Lower leg skin (tissue), 3 donors: ENCODE measurements around the gene NLE1.

Experiments used
- POLR2A ChIP-seq, 2 donors: fragments of 450-650 bp; IDR thresholded peaks; one replicate each; pipeline ENCODE4 v1.6.1; 2016 to 2017; ENCODE audit warnings: antibody characterized with exemption in 2 of 2, mild to moderate bottlenecking in 1 of 2, moderate library complexity in 1 of 2
- TF ChIP-seq, protein P1 (sequence below), 3 donors: fragments of 450-650 bp; IDR thresholded peaks; one replicate each; pipeline ENCODE4 v1.5.1; 2016; ENCODE audit warnings: antibody characterized with exemption in 3 of 3, mild to moderate bottlenecking in 3 of 3, moderate library complexity in 2 of 3

GRCh38 chr17:35188111-35188510 is 46.0 kb upstream of the NLE1 start:
- TF ChIP-seq, protein P1, sequence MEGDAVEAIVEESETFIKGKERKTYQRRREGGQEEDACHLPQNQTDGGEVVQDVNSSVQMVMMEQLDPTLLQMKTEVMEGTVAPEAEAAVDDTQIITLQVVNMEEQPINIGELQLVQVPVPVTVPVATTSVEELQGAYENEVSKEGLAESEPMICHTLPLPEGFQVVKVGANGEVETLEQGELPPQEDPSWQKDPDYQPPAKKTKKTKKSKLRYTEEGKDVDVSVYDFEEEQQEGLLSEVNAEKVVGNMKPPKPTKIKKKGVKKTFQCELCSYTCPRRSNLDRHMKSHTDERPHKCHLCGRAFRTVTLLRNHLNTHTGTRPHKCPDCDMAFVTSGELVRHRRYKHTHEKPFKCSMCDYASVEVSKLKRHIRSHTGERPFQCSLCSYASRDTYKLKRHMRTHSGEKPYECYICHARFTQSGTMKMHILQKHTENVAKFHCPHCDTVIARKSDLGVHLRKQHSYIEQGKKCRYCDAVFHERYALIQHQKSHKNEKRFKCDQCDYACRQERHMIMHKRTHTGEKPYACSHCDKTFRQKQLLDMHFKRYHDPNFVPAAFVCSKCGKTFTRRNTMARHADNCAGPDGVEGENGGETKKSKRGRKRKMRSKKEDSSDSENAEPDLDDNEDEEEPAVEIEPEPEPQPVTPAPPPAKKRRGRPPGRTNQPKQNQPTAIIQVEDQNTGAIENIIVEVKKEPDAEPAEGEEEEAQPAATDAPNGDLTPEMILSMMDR (IDR thresholded peaks at IDR 0.05) = no peak
- TF ChIP-seq POLR2A (IDR thresholded peaks at IDR 0.05) = no peak
